Sigmoid colon (tissue), 7 donors: ENCODE results near the gene IPO13. TPM values are rescaled to one million over a fixed set of nuclear protein-coding genes. Genes with fewer than 3 reads are reported as not detected.

ENCODE experiments used
- DNase-seq: peaks from one replicate; pipeline ENCODE4 v3.0.0-alpha.2; 2019
- H3K27ac ChIP-seq, 4 donors: fragments of 200-600 bp; sonication (generic); one replicate each; pipeline ENCODE4 v1.5.1; 2016 to 2019; ENCODE audit warnings: mild to moderate bottlenecking in 1 of 4
- H3K27me3 ChIP-seq, 3 donors: fragments of 200-600 bp; sonication (generic); one replicate each; pipeline ENCODE4 v1.5.1; 2019; ENCODE audit warnings: mild to moderate bottlenecking in 1 of 3
- H3K36me3 ChIP-seq, 4 donors: fragments of 200-600 bp; sonication (generic); one replicate each; pipeline ENCODE4 v1.5.1; 2016 to 2019
- H3K4me1 ChIP-seq, 4 donors: fragments of 200-600 bp; sonication (generic); one replicate each; pipeline ENCODE4 v1.5.1; 2017 to 2019
- H3K4me3 ChIP-seq, 4 donors: fragments of 200-600 bp; sonication (generic); one replicate each; pipeline ENCODE4 v1.5.1; 2017 to 2019; ENCODE audit warnings: mild to moderate bottlenecking in 2 of 4, moderate library complexity in 1 of 4
- H3K9me3 ChIP-seq, 4 donors: fragments of 200-600 bp in 3 of 4; sonication (generic) in 3 of 4; one replicate each; pipeline versions ENCODE4 v1.5.1 to v1.6.1; 2013 to 2019
- CTCF ChIP-seq, 4 experiments: fragments of 450-650 bp in 3 of 4; fragments of 200-600 bp in 1 of 4; IDR thresholded peaks; one replicate each; pipeline ENCODE4 v1.5.1; 2016 to 2019; ENCODE audit warnings: antibody characterized with exemption in 4 of 4, mild to moderate bottlenecking in 3 of 4, moderate library complexity in 2 of 4
- EP300 ChIP-seq, 4 donors: sonication (generic); formaldehyde crosslinking; IDR thresholded peaks; one replicate each; pipeline ENCODE4 v1.6.1; 2017; ENCODE audit warnings: antibody characterized with exemption in 4 of 4
- POLR2A ChIP-seq, 2 donors: fragments of 450-650 bp; IDR thresholded peaks; one replicate each; pipeline ENCODE4 v1.6.1; 2016; ENCODE audit warnings: antibody characterized with exemption in 2 of 2, mild to moderate bottlenecking in 2 of 2, moderate library complexity in 2 of 2
- POLR2AphosphoS5 ChIP-seq, 4 donors: sonication (generic); formaldehyde crosslinking; IDR thresholded peaks; one replicate each; pipeline ENCODE4 v1.6.1; 2017; ENCODE audit warnings: antibody characterized with exemption in 4 of 4
- WGBS, 2 donors: extraction: QIAGEN DNeasy Blood & Tissue Kit; methylation state at CpG; one replicate each; pipeline ENCODE4 v1.1.7; 2013; 5-methylcytosine and 5-hydroxymethylcytosine counted together
- intact Hi-C: fragments of 100-400 bp; cut with DNase I; formaldehyde crosslinking; loops from one replicate; pipeline ENCODE4 v1.15.1; 2023
- polyA plus RNA-seq, 3 donors: library from polyadenylated mRNA; stranded (reverse); fragments of 200-250 nt; gene quantifications; one replicate each; pipeline ENCODE4 v1.2.3, GENCODE V29; 2013
- total RNA-seq, 4 donors: library from RNA; depleted of rRNA; stranded (reverse); fragments of >200 nt; gene quantifications; one replicate each; pipeline ENCODE4 v1.1.0, GENCODE V29; 2016
- donor health status: healthy with polysubstance abuse.
- donor health status: Bipolar disorder and iron deficiency.
- donor health status: healthy.

The IPO13 gene
- total and polyA plus RNA-seq, 7 donors: 9.6 to 27.1 (median 16.1) TPM

GRCh38 chr1:43985984-43986595, 39.3 kb downstream of the IPO13 start:
- Histone ChIP-seq H3K4me3 (no peak overlapping the region), H3K36me3 (peaks cover 0 to 14% (median 3%) of the 10 kb centered on the region in 4 donors), H3K9me3 (no peaks in the 10 kb centered on the region), H3K4me1 (peaks cover 0 to 12% (median 8%) of the 10 kb centered on the region in 4 donors), H3K27ac (no peak overlapping the region), H3K27me3 (no peaks in the 10 kb centered on the region)
- TF ChIP-seq POLR2A (IDR thresholded peaks at IDR 0.05) (no peak), EP300 (IDR thresholded peaks at IDR 0.05) (no peak), POLR2AphosphoS5 (IDR thresholded peaks at IDR 0.05) (no peak), CTCF (IDR thresholded peaks at IDR 0.05) (no peak)
- intact Hi-C loops: no loop called here
- WGBS, 2 donors: 40 to 75% methylated on average over 4 of the region's 4 CpGs
- DNase-seq: no peak

- H3K27ac ChIP-seq: no peak overlapping the region
- H3K4me3 ChIP-seq: no peak overlapping the region
- intact Hi-C loops: no loop called here
- no peaks in the 10 kb centered on the region for H3K9me3 ChIP-seq
- DNase-seq: no peak
- H3K36me3 ChIP-seq: peaks cover 0 to 14% (median 3%) of the 10 kb centered on the region in 4 donors
- 12 to 65% methylated on average over 6 of the region's 6 CpGs for WGBS, 2 donors
- peaks cover 0 to 11% (median 8%) of the 10 kb centered on the region in 4 donors for H3K4me1 ChIP-seq
- no peak for TF ChIP-seq CTCF (IDR thresholded peaks at IDR 0.05)
- no peak for TF ChIP-seq EP300 (IDR thresholded peaks at IDR 0.05)
- TF ChIP-seq POLR2A (IDR thresholded peaks at IDR 0.05): no peak
- TF ChIP-seq POLR2AphosphoS5 (IDR thresholded peaks at IDR 0.05): no peak
- no peaks in the 10 kb centered on the region for H3K27me3 ChIP-seq
Observed at GRCh38 chr1:43986712-43987111, 40.0 kb downstream of the IPO13 start.

- Histone ChIP-seq H3K9me3 (no peaks in the 10 kb centered on the region), H3K27me3 (no peaks in the 10 kb centered on the region), H3K4me1 (peaks cover 0 to 17% (median 13%) of the 10 kb centered on the region in 4 donors), H3K4me3 (no peak overlapping the region), H3K36me3 (peaks cover 0 to 14% (median 3%) of the 10 kb centered on the region in 4 donors), H3K27ac (no peak overlapping the region)
- DNase-seq: no peak
- 27 to 66% methylated on average over 6 of the region's 6 CpGs for WGBS, 2 donors
- intact Hi-C loops: no loop called here
- no peak for TF ChIP-seq POLR2AphosphoS5 (IDR thresholded peaks at IDR 0.05)
- TF ChIP-seq EP300 (IDR thresholded peaks at IDR 0.05): no peak
- TF ChIP-seq POLR2A (IDR thresholded peaks at IDR 0.05): no peak
- TF ChIP-seq CTCF (IDR thresholded peaks at IDR 0.05): no peak
Observed at GRCh38 chr1:43987159-43987902, 40.6 kb downstream of the IPO13 start.

GRCh38 chr1:43990271-43991199, 43.8 kb downstream of the IPO13 start:
- TF ChIP-seq CTCF (IDR thresholded peaks at IDR 0.05) (no peak), POLR2A (IDR thresholded peaks at IDR 0.05) (no peak)
- intact Hi-C loops: loop anchor here (5.0 to 10.0 kb wide), 2 partner anchors 43 to 224 kb away; partner anchors contain the start of genes DMAP1 and IPO13
- peak overlapping the region; percentile 68 to 84 (median 79) for H3K27ac ChIP-seq
- H3K36me3 ChIP-seq: peaks cover 0 to 7% (median 3%) of the 10 kb centered on the region in 4 donors
- H3K27me3 ChIP-seq: no peaks in the 10 kb centered on the region
- 73 to 76% methylated on average over 19 of the region's 19 CpGs for WGBS, 2 donors
- peak overlapping the region; percentile 47 to 77 (median 56) for H3K4me3 ChIP-seq
- no peak for DNase-seq
- no peaks in the 10 kb centered on the region for H3K9me3 ChIP-seq
- H3K4me1 ChIP-seq: peaks cover 0 to 18% (median 14%) of the 10 kb centered on the region in 4 donors
